Liver (tissue), 9 donors: ENCODE measurements around the gene EHD1. TPM values are rescaled to one million over a fixed set of nuclear protein-coding genes. Genes with fewer than 3 reads are reported as not detected.
A peak's percentile ranks its signal among the peaks of the same experiment; 100 is the strongest.

ENCODE experiments used
- DNase-seq: peaks from one replicate; pipeline ENCODE4 v3.0.0-alpha.2; 2017; ENCODE audit warnings: low spot score
- H3K27ac ChIP-seq, 2 donors: one replicate each; pipeline ENCODE4 v1.7.0; 2013; ENCODE audit warnings: inconsistent platforms in 2 of 2, low read length in 2 of 2, control low read depth in 1 of 2, low read depth in 1 of 2, mild to moderate bottlenecking in 1 of 2
- H3K27me3 ChIP-seq, 4 donors: one replicate each; pipeline versions ENCODE4 v1.6.1 to v1.7.0; 2013; ENCODE audit warnings: low read length in 3 of 4, inconsistent platforms in 1 of 4, mild to moderate bottlenecking in 1 of 4, moderate library complexity in 1 of 4; ENCODE audit not compliant: control insufficient read depth in 4 of 4, insufficient read depth in 4 of 4
- H3K36me3 ChIP-seq, 4 donors: one replicate each; pipeline versions ENCODE4 v1.6.1 to v1.7.0; 2013; ENCODE audit warnings: low read length in 3 of 4, mild to moderate bottlenecking in 3 of 4, low read depth in 1 of 4, moderate library complexity in 1 of 4; ENCODE audit not compliant: control insufficient read depth in 4 of 4, insufficient read depth in 3 of 4
- H3K4me1 ChIP-seq, 4 donors: one replicate each; pipeline versions ENCODE4 v1.6.1 to v1.7.0; 2013; ENCODE audit warnings: low read length in 3 of 4, mild to moderate bottlenecking in 3 of 4, moderate library complexity in 1 of 4; ENCODE audit not compliant: control insufficient read depth in 4 of 4, insufficient read depth in 4 of 4
- H3K4me3 ChIP-seq, 3 donors: one replicate each; pipeline versions ENCODE4 v1.6.1 to v1.7.0; 2013; ENCODE audit warnings: low read length in 3 of 3, control low read depth in 1 of 3, low read depth in 1 of 3, mild to moderate bottlenecking in 1 of 3
- H3K9ac ChIP-seq, 2 donors: one replicate each; pipeline ENCODE4 v1.7.0; 2013; ENCODE audit warnings: low read length in 2 of 2, mild to moderate bottlenecking in 2 of 2, moderate library complexity in 2 of 2, control low read depth in 1 of 2, low read depth in 1 of 2
- H3K9me3 ChIP-seq, 4 donors: one replicate each; pipeline versions ENCODE4 v1.6.1 to v1.7.0; 2013; ENCODE audit warnings: low read length in 3 of 4; ENCODE audit not compliant: control insufficient read depth in 4 of 4
- ATF3 ChIP-seq: IDR thresholded peaks from 2 replicates; pipeline ENCODE4 v1.6.1; 2016; ENCODE audit warnings: antibody characterized with exemption
- CTCF ChIP-seq: fragments of 150-350 bp; IDR thresholded peaks from 2 replicates; pipeline ENCODE4 v1.5.1; 2017; ENCODE audit warnings: improper control_type of control experiment, low read depth, low read length; ENCODE audit not compliant: missing input control
- FOXA2 ChIP-seq: IDR thresholded peaks from 2 replicates; pipeline ENCODE4 v1.6.1; 2016; ENCODE audit warnings: antibody characterized with exemption
- GABPA ChIP-seq, 2 donors: IDR thresholded peaks in 1 of 2; conservative IDR thresholded peaks in 1 of 2; 2 replicates each; pipeline ENCODE4 v1.6.1; 2016; ENCODE audit warnings: antibody characterized with exemption in 2 of 2, mild to moderate bottlenecking in 1 of 2, moderate library complexity in 1 of 2
- HNF4G ChIP-seq: IDR thresholded peaks from 2 replicates; pipeline ENCODE4 v1.6.1; 2016; ENCODE audit warnings: antibody characterized with exemption
- NR2F2 ChIP-seq: IDR thresholded peaks from 2 replicates; pipeline ENCODE4 v1.6.1; 2016; ENCODE audit warnings: antibody characterized with exemption
- REST ChIP-seq: IDR thresholded peaks from 2 replicates; pipeline ENCODE4 v1.6.1; 2016; ENCODE audit warnings: antibody characterized with exemption, mild to moderate bottlenecking
- SP1 ChIP-seq: IDR thresholded peaks from 2 replicates; pipeline ENCODE4 v1.6.1; 2018; ENCODE audit warnings: antibody characterized with exemption, mild to moderate bottlenecking
- TAF1 ChIP-seq: conservative IDR thresholded peaks from 2 replicates; pipeline ENCODE4 v1.6.1; 2016; ENCODE audit warnings: antibody characterized with exemption, mild to moderate bottlenecking
- YY1 ChIP-seq: IDR thresholded peaks from 2 replicates; pipeline ENCODE4 v1.6.1; 2016; ENCODE audit warnings: antibody characterized with exemption, mild to moderate bottlenecking
- ZBTB33 ChIP-seq: IDR thresholded peaks from 2 replicates; pipeline ENCODE4 v1.6.1; 2016; ENCODE audit warnings: antibody characterized with exemption
- WGBS: extraction: QIAGEN DNeasy Blood & Tissue Kit; methylation state at CpG from one replicate; pipeline ENCODE4 v1.1.7; 2013; 5-methylcytosine and 5-hydroxymethylcytosine counted together
- polyA plus RNA-seq, 2 donors: library from polyadenylated mRNA; stranded (reverse) in 1 of 2; unstranded in 1 of 2; fragments of 200-250 nt in 1 of 2; fragments of >200 nt in 1 of 2; fragmentation: Nextera tagmentation in 1 of 2; extraction: Ambion mirVana in 1 of 2; gene quantifications; one replicate each; pipeline versions ENCODE4 v1.2.1 to v1.2.3, GENCODE V29; 2013 to 2015
- total RNA-seq, 2 donors: library from RNA; depleted of rRNA; stranded (reverse); fragments of >200 nt; gene quantifications; one replicate each; pipeline ENCODE4 v1.2.3, GENCODE V29; 2014
- donor health status: healthy.
- donor health status: healthy.
- donor health status: healthy.
- donor health status: healthy.
- donor health status: healthy.

Gene EHD1
- total and polyA plus RNA-seq, 4 donors = 8.3 to 36.4 (median 19.2) TPM

GRCh38 chr11:64878223-64878493 lies 263 bp downstream of the EHD1 start:
- Histone ChIP-seq H3K27me3 (no peaks in the 10 kb centered on the region), H3K9ac (peak overlapping the region; percentile 67 to 88), H3K9me3 (no peaks in the 10 kb centered on the region), H3K36me3 (no peaks in the 10 kb centered on the region), H3K27ac (peak overlapping the region; percentile 72 to 77), H3K4me1 (peaks cover 14 to 64% (median 54%) of the 10 kb centered on the region in 4 donors), H3K4me3 (peak overlapping the region; percentile 82 to 96 (median 84))
- TF ChIP-seq CTCF = no peak
- no peak for TF ChIP-seq SP1
- no peak for TF ChIP-seq GABPA (IDR thresholded peaks at IDR 0.05 in 1 of 2, conservative IDR thresholded peaks at IDR 0.05 in 1 of 2)
- TF ChIP-seq ATF3 = no peak
- no peak for TF ChIP-seq REST
- no peak for TF ChIP-seq TAF1
- DNase-seq = no peak
- under 1% methylated on average over 21 of the region's 21 CpGs for WGBS

GRCh38 chr11:64877390-64878222 lies 815 bp downstream of the EHD1 start:
- Histone ChIP-seq H3K9me3 (no peaks in the 10 kb centered on the region), H3K4me1 (peaks cover 16 to 69% (median 60%) of the 10 kb centered on the region in 4 donors), H3K36me3 (no peaks in the 10 kb centered on the region), H3K27ac (peak overlapping the region; percentile 72 to 77), H3K4me3 (peak overlapping the region; percentile 82 to 96 (median 84)), H3K27me3 (no peaks in the 10 kb centered on the region), H3K9ac (peak overlapping the region; percentile 67 to 88)
- 1% methylated on average over 41 of the region's 41 CpGs for WGBS
- no peak for DNase-seq
- TF ChIP-seq ZBTB33 = no peak
- no peak for TF ChIP-seq YY1
- no peak for TF ChIP-seq HNF4G
- no peak for TF ChIP-seq FOXA2
- TF ChIP-seq NR2F2 = no peak
